ENCODE data around the gene TCTN3.

Gene TCTN3

DNA sequence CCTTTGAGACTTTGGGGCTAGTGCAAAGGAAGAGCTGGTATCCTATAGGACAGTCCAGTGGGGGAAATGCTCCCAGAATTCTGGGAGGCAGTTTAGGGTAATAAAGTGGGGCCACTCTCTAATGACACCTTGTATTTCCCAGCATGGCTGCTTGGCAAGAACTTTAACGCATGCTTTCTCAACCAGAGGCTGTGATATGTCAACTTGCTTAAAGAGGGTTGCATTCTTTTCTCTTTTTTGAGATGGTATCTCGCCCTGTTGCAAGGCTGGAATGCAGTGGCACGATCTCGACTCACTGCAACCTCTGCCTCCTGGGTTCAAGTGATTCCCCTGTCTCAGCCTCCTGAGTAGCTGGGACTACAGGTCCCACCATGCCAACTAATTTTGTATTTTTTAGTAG, 75.6 kb downstream of the TCTN3 start:
- DNase-seq = no peak

DNA sequence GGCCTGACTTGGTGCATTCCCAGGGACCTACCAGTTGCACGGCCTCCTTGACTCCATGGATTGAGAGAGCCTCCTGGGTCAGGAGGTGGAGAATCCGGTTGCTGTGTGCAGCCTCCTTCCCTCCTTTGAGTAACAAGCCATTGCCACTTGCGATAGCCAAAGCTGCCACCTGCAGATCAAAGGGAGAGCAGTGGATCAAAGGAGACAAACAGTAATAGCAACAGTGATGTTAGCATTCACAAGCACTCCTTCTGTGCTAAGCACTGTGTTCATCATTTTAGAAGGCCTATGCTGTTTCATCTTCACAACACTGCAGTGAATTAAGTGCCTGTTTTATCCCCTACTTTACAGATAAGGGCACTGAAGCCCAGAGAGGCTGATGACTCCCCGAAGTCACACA, 77.3 kb downstream of the TCTN3 start:
- no peak for DNase-seq
